Chondrocyte (in vitro differentiated cells): ENCODE results near the gene CAPZA3. TPM values are rescaled to one million over a fixed set of nuclear protein-coding genes. Genes with fewer than 3 reads are reported as not detected.
"Not testable (repeated sequence)": the region's sequence is repeated elsewhere in the genome, so short reads cannot be mapped to it uniquely, and the experiment has no call there.

Experiments
- DNase-seq: peaks from one replicate; pipeline ENCODE4 v3.0.0; 2021; ENCODE audit warnings: mixed read lengths, low spot score
- H3K27ac Mint-ChIP-seq: one replicate; pipeline ENCODE4 v1.8.0; 2021; ENCODE audit warnings: mild to moderate bottlenecking, moderate library complexity, mixed read lengths; ENCODE audit not compliant: unreplicated experiment
- H3K27me3 Mint-ChIP-seq: 2 replicates; pipeline ENCODE4 v1.8.0; 2021; ENCODE audit warnings: low read depth, mixed read lengths
- H3K36me3 Mint-ChIP-seq: 2 replicates; pipeline ENCODE4 v1.8.0; 2021; ENCODE audit warnings: low read depth, mixed read lengths
- H3K4me1 Mint-ChIP-seq: 2 replicates; pipeline ENCODE4 v1.8.0; 2021; ENCODE audit warnings: low read depth, mild to moderate bottlenecking, mixed read lengths
- H3K4me3 Mint-ChIP-seq: one replicate; pipeline ENCODE4 v1.8.0; 2021; ENCODE audit warnings: mild to moderate bottlenecking, moderate library complexity, mixed read lengths; ENCODE audit not compliant: unreplicated experiment
- H3K9me3 Mint-ChIP-seq: 2 replicates; pipeline ENCODE4 v1.8.0; 2021; ENCODE audit warnings: low read depth, mixed read lengths
- CTCF ChIP-seq: fragments of 200-600 bp; sonication (generic); IDR thresholded peaks from 2 replicates; pipeline ENCODE4 v1.5.0; 2021; ENCODE audit warnings: antibody characterized with exemption, mild to moderate bottlenecking, moderate library complexity
- total RNA-seq: library from RNA; stranded (reverse); gene quantifications from 3 replicates; pipeline ENCODE4 v1.2.1, GENCODE V29; 2021

Gene CAPZA3
- total RNA-seq, 1 donor from 2014 or later: not detected

- TF ChIP-seq CTCF: no peak
- H3K36me3 Mint-ChIP-seq: peaks cover 10% of the 10 kb centered on the region
- H3K9me3 Mint-ChIP-seq: peaks cover 36% of the 10 kb centered on the region
- no peaks in the 10 kb centered on the region for H3K27me3 Mint-ChIP-seq
- no peak overlapping the region for H3K27ac Mint-ChIP-seq
- H3K4me3 Mint-ChIP-seq: no peak overlapping the region
- no peaks in the 10 kb centered on the region for H3K4me1 Mint-ChIP-seq
- DNase-seq: no peak
Measured at GRCh38 chr12:18782827-18783226, 44.9 kb downstream of the CAPZA3 start.

GRCh38 chr12:18785465-18785864, 47.5 kb downstream of the CAPZA3 start:
- not testable (repeated sequence) for H3K27me3 Mint-ChIP-seq, H3K27ac Mint-ChIP-seq, H3K4me1 Mint-ChIP-seq, H3K4me3 Mint-ChIP-seq, H3K36me3 Mint-ChIP-seq, DNase-seq
- peaks cover 20% of the 10 kb centered on the region for H3K9me3 Mint-ChIP-seq

Other genes with a start within 250 kb of the CAPZA3 start
- not detected in 3 replicates for gene PLCZ1, start 107 bp upstream of the CAPZA3 start, total RNA-seq